ENCODE results near the gene CFAP65.

Gene CFAP65

GRCh38 chr2:219031005-219031738 lies 10.1 kb downstream of the CFAP65 start:
- DNase-seq, result no peak

GRCh38 chr2:219030177-219030940 lies 11.0 kb downstream of the CFAP65 start:
- no peak for DNase-seq

GRCh38 chr2:219029829-219030165 lies 11.5 kb downstream of the CFAP65 start:
- peak; percentile 76 for DNase-seq

GRCh38 chr2:219028996-219029828 lies 12.1 kb downstream of the CFAP65 start:
- DNase-seq, result no peak

- DNase-seq, result no peak
Observed at GRCh38 chr2:219028141-219028540, 13.2 kb downstream of the CFAP65 start.

GRCh38 chr2:219027511-219028055 lies 13.7 kb downstream of the CFAP65 start:
- DNase-seq, result no peak

- no peak for DNase-seq
Observed at GRCh38 chr2:219026946-219027345, 14.4 kb downstream of the CFAP65 start.

GRCh38 chr2:219025637-219026585 lies 15.4 kb downstream of the CFAP65 start:
- no peak for DNase-seq

- DNase-seq, result no peak
Observed at GRCh38 chr2:219024059-219024458, 17.3 kb downstream of the CFAP65 start.

GRCh38 chr2:219023045-219023605 lies 18.2 kb downstream of the CFAP65 start:
- no peak for DNase-seq

GRCh38 chr2:219022616-219023015 lies 18.7 kb downstream of the CFAP65 start:
- no peak for DNase-seq

GRCh38 chr2:219022041-219022440 lies 19.3 kb downstream of the CFAP65 start:
- DNase-seq, result no peak

- no peak for DNase-seq
Observed at GRCh38 chr2:219021591-219021990, 19.7 kb downstream of the CFAP65 start.

GRCh38 chr2:219020604-219021365 lies 20.5 kb downstream of the CFAP65 start:
- no peak for DNase-seq

GRCh38 chr2:219019436-219019835 lies 21.9 kb downstream of the CFAP65 start:
- no peak for DNase-seq

- DNase-seq, result no peak
Observed at GRCh38 chr2:219018726-219019125, 22.6 kb downstream of the CFAP65 start.

GRCh38 chr2:219018286-219018685 lies 23.0 kb downstream of the CFAP65 start:
- no peak for DNase-seq

- DNase-seq, result no peak
Observed at GRCh38 chr2:219017201-219017931, 23.9 kb downstream of the CFAP65 start.

GRCh38 chr2:219016721-219017120 lies 24.6 kb downstream of the CFAP65 start:
- DNase-seq, result no peak

- DNase-seq, result no peak
Observed at GRCh38 chr2:219010873-219011272, 30.4 kb downstream of the CFAP65 start.
